HepG2 (cell line): ENCODE measurements around the gene EFNA3. TPM values are rescaled to one million over a fixed set of nuclear protein-coding genes. Genes with fewer than 3 reads are reported as not detected.

Source experiments
- DPF2 ChIP-seq: sonication (generic); formaldehyde crosslinking; IDR thresholded peaks from 2 replicates; pipeline ENCODE4 v1.4.0; 2020; ENCODE audit warnings: mild to moderate bottlenecking, low read depth, missing genetic modification reagents, borderline replicate concordance
- HDAC2 ChIP-seq: sonication (generic); formaldehyde crosslinking; IDR thresholded peaks from 2 replicates; pipeline ENCODE4 v1.4.0; 2020; ENCODE audit warnings: missing genetic modification reagents
- MIXL1 ChIP-seq: IDR thresholded peaks from 2 replicates; pipeline ENCODE4 v1.6.1; 2016
- MYPOP ChIP-seq: sonication (generic); formaldehyde crosslinking; IDR thresholded peaks from 2 replicates; pipeline ENCODE4 v1.8.1; 2023; ENCODE audit warnings: mild to moderate bottlenecking, moderate library complexity, missing genetic modification reagents
- NFE2L1 ChIP-seq: sonication (generic); formaldehyde crosslinking; IDR thresholded peaks from 2 replicates; pipeline ENCODE4 v1.4.0; 2020; ENCODE audit warnings: missing genetic modification reagents, mild to moderate bottlenecking, borderline replicate concordance
- PHF5A ChIP-seq: IDR thresholded peaks from one replicate; pipeline ENCODE4 v1.6.1; 2018; ENCODE audit warnings: low read depth, missing genetic modification reagents; ENCODE audit not compliant: unreplicated experiment
- RNF219 ChIP-seq: sonication (generic); formaldehyde crosslinking; IDR thresholded peaks from 2 replicates; pipeline ENCODE4 v1.5.0; 2020; ENCODE audit warnings: mild to moderate bottlenecking, missing genetic modification reagents
- SIX4 ChIP-seq: sonication (generic); formaldehyde crosslinking; IDR thresholded peaks from 2 replicates; pipeline ENCODE4 v1.4.0; 2020; ENCODE audit warnings: missing genetic modification reagents
- TERF1 ChIP-seq: sonication (generic); formaldehyde crosslinking; IDR thresholded peaks from 2 replicates; pipeline ENCODE4 v1.8.0; 2022; ENCODE audit warnings: mild to moderate bottlenecking, missing genetic modification reagents, moderate library complexity
- THAP9 ChIP-seq: sonication (generic); formaldehyde crosslinking; IDR thresholded peaks from 2 replicates; pipeline ENCODE4; 2020; ENCODE audit warnings: missing genetic modification reagents, mild to moderate bottlenecking, borderline replicate concordance
- ZBTB3 ChIP-seq: sonication (generic); formaldehyde crosslinking; IDR thresholded peaks from 2 replicates; pipeline ENCODE4 v1.4.0; 2020; ENCODE audit warnings: low read depth, mild to moderate bottlenecking, moderate library complexity, missing genetic modification reagents, borderline replicate concordance
- ZNF547 ChIP-seq: sonication (generic); formaldehyde crosslinking; IDR thresholded peaks from 2 replicates; pipeline ENCODE4 v1.5.1; 2020; ENCODE audit warnings: mild to moderate bottlenecking, missing genetic modification reagents
- ZNF556 ChIP-seq: sonication (generic); formaldehyde crosslinking; IDR thresholded peaks from 2 replicates; pipeline ENCODE4 v1.4.0; 2020; ENCODE audit warnings: mild to moderate bottlenecking, missing genetic modification reagents, borderline replicate concordance
- ZNF687 ChIP-seq: sonication (generic); formaldehyde crosslinking; IDR thresholded peaks from 2 replicates; pipeline ENCODE4 v1.5.1; 2020; ENCODE audit warnings: mild to moderate bottlenecking, missing genetic modification reagents, moderate library complexity
- ZSCAN21 ChIP-seq: sonication (generic); formaldehyde crosslinking; IDR thresholded peaks from 2 replicates; pipeline ENCODE4 v1.8.0; 2022; ENCODE audit warnings: mild to moderate bottlenecking, missing genetic modification reagents, moderate library complexity, borderline replicate concordance
- ZSCAN22 ChIP-seq: sonication (generic); formaldehyde crosslinking; IDR thresholded peaks from 2 replicates; pipeline ENCODE4 v1.4.0; 2020; ENCODE audit warnings: mild to moderate bottlenecking, missing genetic modification reagents
- polyA plus RNA-seq, 8 experiments: library from polyadenylated mRNA; depleted of rRNA in 3 of 8; stranded (reverse) in 7 of 8; unstranded in 1 of 8; fragments of >200 nt; fragmentation: Illumina TruSeq in 4 of 8; extraction: Trizol in 4 of 8; gene quantifications; 2 replicates each; pipeline versions ENCODE4 v1.2.1 to v1.2.3, GENCODE V29; 2011 to 2016; ENCODE audit warnings: low read depth in 4 of 8, missing spikeins in 1 of 8, mixed read lengths in 1 of 8; ENCODE audit not compliant: insufficient read depth in 1 of 8
- total RNA-seq, 5 experiments: library from RNA; depleted of rRNA; stranded (reverse); fragments of >200 nt; fragmentation: Illumina TruSeq; extraction: Trizol; gene quantifications; 2 replicates each; pipeline ENCODE4 v1.2.3, GENCODE V29; 2016; ENCODE audit warnings: low read depth in 1 of 5

Gene EFNA3
- total and polyA plus RNA-seq, 2 of the 13 experiments (the other 11 are each of a cell fraction or from before 2014, with no cell fraction given), result 1.0 to 5.7 TPM

GRCh38 chr1:155128755-155129473 lies 50.3 kb downstream of the EFNA3 start (continued):
- TF ChIP-seq THAP9 (CRISPR knock-in tag), result peak; percentile 74; the same call in 1 of the 2 replicates
- TF ChIP-seq ZNF687, result peak; percentile 89
- no peak for TF ChIP-seq PHF5A (CRISPR knock-in tag)
- peak; percentile 82; the same call in 1 of the 2 replicates for TF ChIP-seq ZSCAN21 (CRISPR knock-in tag)
- peak; percentile 26; the same call in 1 of the 2 replicates for TF ChIP-seq MYPOP (CRISPR knock-in tag)
- 0 out of 2 replicates have a peak, but pooled peaks have one; percentile 21 for TF ChIP-seq MIXL1 (CRISPR knock-in tag)
- 0 out of 2 replicates have a peak, but pooled peaks have one; percentile 47 for TF ChIP-seq ZNF556 (CRISPR knock-in tag)
- TF ChIP-seq SIX4, result no peak
- peak; percentile 88 for TF ChIP-seq DPF2
- TF ChIP-seq NFE2L1 (CRISPR knock-in tag), result no peak
- TF ChIP-seq RNF219 (CRISPR knock-in tag), result no peak
- TF ChIP-seq ZSCAN22 (CRISPR knock-in tag), result no peak
- no peak; the same call in 1 of the 2 replicates for TF ChIP-seq ZNF547 (CRISPR knock-in tag)
- TF ChIP-seq ZBTB3 (CRISPR knock-in tag), result no peak; the same call in 1 of the 2 replicates
- TF ChIP-seq TERF1 (CRISPR knock-in tag), result no peak
- TF ChIP-seq HDAC2 (CRISPR knock-in tag), result peak; percentile 86
